Keratinocyte (primary cell): Measurements from ENCODE around the gene GBP3. TPM values are rescaled to one million over a fixed set of nuclear protein-coding genes. Genes with fewer than 3 reads are reported as not detected.
"Not testable (repeated sequence)": the region's sequence is repeated elsewhere in the genome, so short reads cannot be mapped to it uniquely, and the experiment has no call there.

Source experiments
- DNase-seq: peaks from one replicate; pipeline ENCODE4 v3.0.0-alpha.2; 2011; ENCODE audit warnings: low read depth, missing footprints, low spot score
- FAIRE-seq: peaks from 2 replicates; lab custom pipeline; 2011; peaks lifted over from hg19 to GRCh38; lab: Jason Lieb, UNC
- H2AFZ ChIP-seq: 2 replicates; pipeline ENCODE4 v1.6.0; 2012; ENCODE audit warnings: low read length, control low read depth, inconsistent platforms; ENCODE audit not compliant: control insufficient read depth
- H3K27ac ChIP-seq: 2 replicates; pipeline ENCODE4 v1.5.1; 2011; ENCODE audit warnings: low read length; ENCODE audit not compliant: control insufficient read depth, insufficient read depth
- H3K27me3 ChIP-seq: 3 replicates; pipeline ENCODE4 v1.6.0; 2011; ENCODE audit warnings: low read length; ENCODE audit not compliant: control insufficient read depth, insufficient read depth; ENCODE audit errors: extremely low read depth
- H3K36me3 ChIP-seq, 2 experiments: 2 replicates in 1 of 2; 3 replicates in 1 of 2; pipeline ENCODE4 v1.5.1; 2011; ENCODE audit warnings: low read length in 2 of 2, mild to moderate bottlenecking in 1 of 2; ENCODE audit not compliant: control insufficient read depth in 2 of 2, insufficient read depth in 2 of 2; ENCODE audit errors: extremely low read depth in 1 of 2
- H3K4me1 ChIP-seq: 3 replicates; pipeline ENCODE4 v1.5.1; 2011; ENCODE audit warnings: low read length; ENCODE audit not compliant: control insufficient read depth, insufficient read depth; ENCODE audit errors: extremely low read depth
- H3K4me2 ChIP-seq: 3 replicates; pipeline ENCODE4 v1.6.0; 2011; ENCODE audit warnings: low read depth, low read length; ENCODE audit not compliant: control insufficient read depth, insufficient read depth; ENCODE audit errors: extremely low read depth
- H3K4me3 ChIP-seq, 3 experiments: fragments of 200-600 bp in 1 of 3; sonication (generic) in 1 of 3; 2 replicates in 2 of 3; 3 replicates in 1 of 3; pipeline ENCODE4 v1.5.1; 2011 to 2016; ENCODE audit warnings: low read length in 3 of 3, mild to moderate bottlenecking in 3 of 3, control low read depth in 2 of 3, inconsistent platforms in 1 of 3, low read depth in 1 of 3, mixed read lengths in 1 of 3, mixed run types in 1 of 3, moderate library complexity in 1 of 3; ENCODE audit not compliant: control insufficient read depth in 2 of 3, insufficient read depth in 2 of 3; ENCODE audit errors: extremely low read depth in 1 of 3
- H3K79me2 ChIP-seq: 2 replicates; pipeline ENCODE4 v1.6.0; 2012; ENCODE audit warnings: low read length; ENCODE audit not compliant: control insufficient read depth, insufficient read depth
- H3K9ac ChIP-seq: 3 replicates; pipeline ENCODE4 v1.6.0; 2011; ENCODE audit warnings: low read length; ENCODE audit not compliant: control insufficient read depth, insufficient read depth; ENCODE audit errors: extremely low read depth
- H3K9me1 ChIP-seq: 3 replicates; pipeline ENCODE4 v1.6.0; 2011; ENCODE audit warnings: low read length; ENCODE audit not compliant: control insufficient read depth, insufficient read depth; ENCODE audit errors: extremely low read depth
- H3K9me3 ChIP-seq: 2 replicates; pipeline ENCODE4 v1.5.1; 2012; ENCODE audit warnings: low read depth, low read length; ENCODE audit not compliant: control insufficient read depth
- H4K20me1 ChIP-seq: 3 replicates; pipeline ENCODE4 v1.6.0; 2011; ENCODE audit warnings: low read length; ENCODE audit not compliant: control insufficient read depth, insufficient read depth; ENCODE audit errors: extremely low read depth
- CTCF ChIP-seq, 3 experiments: IDR thresholded peaks in 1 of 3; conservative IDR thresholded peaks in 1 of 3; optimal IDR thresholded peaks in 1 of 3; 2 replicates in 2 of 3; 3 replicates in 1 of 3; pipeline versions ENCODE3 to v1.5.1; 2011; ENCODE audit warnings: low read length in 3 of 3, mild to moderate bottlenecking in 3 of 3, moderate library complexity in 2 of 3, control low read depth in 1 of 3, inconsistent platforms in 1 of 3; ENCODE audit not compliant: insufficient read depth in 2 of 3; ENCODE audit errors: extremely low read depth in 1 of 3
- EZH2 ChIP-seq: IDR thresholded peaks from one replicate; pipeline ENCODE4 v1.6.1; 2012; ENCODE audit warnings: inconsistent platforms, mild to moderate bottlenecking, low read length, moderate library complexity
- dilution Hi-C: fragments of 300-500 bp; cut with MboI; formaldehyde crosslinking; loops from one replicate; pipeline ENCODE4 v1.7.0; 2020; ENCODE audit warnings: low sequenced_read_pairs; ENCODE audit not compliant: extremely low pct_ligation_motif_present
- polyA plus RNA-seq, 5 experiments: library from polyadenylated mRNA; depleted of rRNA in 3 of 5; stranded (reverse) in 3 of 5; stranded (forward) in 1 of 5; unstranded in 1 of 5; fragments of >200 nt; gene quantifications; 1 replicate in 1 of 5; 2 replicates in 3 of 5; 3 replicates in 1 of 5; pipeline versions ENCODE4 v1.2.1 to v1.2.3, GENCODE V29; 2011 to 2012; ENCODE audit warnings: missing spikeins in 2 of 5, low read depth in 1 of 5, low replicate concordance in 1 of 5

Gene GBP3
- polyA plus RNA-seq, 1 donor (not counting 4 experiments of a cell fraction or from before 2014, with no cell fraction given): 42.6 TPM

GRCh38 chr1:88983791-88984559 is 38.7 kb downstream of the GBP3 start:
- Histone ChIP-seq H3K9me3 (no peaks in the 10 kb centered on the region), H3K4me1 (peaks cover 24% of the 10 kb centered on the region), H3K79me2 (peaks cover 42% of the 10 kb centered on the region), H3K9ac (peak overlapping the region; percentile 22), H4K20me1 (no peaks in the 10 kb centered on the region), H3K27ac (peak overlapping the region; percentile 92), H3K4me3 (peak overlapping the region in 1 of 3 experiments; percentile 35), H3K27me3 (no peaks in the 10 kb centered on the region), H3K36me3 (peaks cover 2 to 6% of the 10 kb centered on the region in 2 experiments), H2AFZ (no peak overlapping the region), H3K9me1 (no peaks in the 10 kb centered on the region), H3K4me2 (peak overlapping the region; percentile 79)
- DNase-seq: no peak
- dilution Hi-C loops: no loop called here
- peak in 2 of 3 experiments; percentile 46 to 67 for TF ChIP-seq CTCF (optimal IDR thresholded peaks at IDR 0.05 in 1 of 3, IDR thresholded peaks at IDR 0.05 in 1 of 3, conservative IDR thresholded peaks at IDR 0.05 in 1 of 3; ENCODE audit: extremely low read depth in 1 of 3, insufficient read depth in 2 of 3, low read length in 3 of 3)
- TF ChIP-seq EZH2: no peak
- no peak for FAIRE-seq

GRCh38 chr1:88982055-88982454 is 40.6 kb downstream of the GBP3 start:
- H2AFZ ChIP-seq: no peak overlapping the region
- H3K4me2 ChIP-seq: no peak overlapping the region
- FAIRE-seq: no peak

GRCh38 chr1:88981506-88981905 is 41.2 kb downstream of the GBP3 start:
- H4K20me1 ChIP-seq, H3K36me3 ChIP-seq, H3K4me2 ChIP-seq, H3K9me1 ChIP-seq, H3K27me3 ChIP-seq, H3K27ac ChIP-seq, H3K9me3 ChIP-seq, DNase-seq, H2AFZ ChIP-seq, H3K9ac ChIP-seq, FAIRE-seq, dilution Hi-C loops, H3K4me3 ChIP-seq: not testable (repeated sequence)
- peaks cover 24% of the 10 kb centered on the region for H3K4me1 ChIP-seq
- peaks cover 32% of the 10 kb centered on the region for H3K79me2 ChIP-seq

More at GRCh38 chr1:88982055-88982454, 40.6 kb downstream of the GBP3 start:
- no peak for DNase-seq
- no peak overlapping the region for H3K9ac ChIP-seq
- H3K79me2 ChIP-seq: peaks cover 37% of the 10 kb centered on the region
- H3K9me1 ChIP-seq: no peaks in the 10 kb centered on the region
- dilution Hi-C loops: no loop called here
- H3K27me3 ChIP-seq: no peaks in the 10 kb centered on the region
- no peak overlapping the region for H3K4me3 ChIP-seq
- H3K36me3 ChIP-seq: peaks cover 5 to 6% of the 10 kb centered on the region in 2 experiments
- TF ChIP-seq EZH2: no peak
- no peak for TF ChIP-seq CTCF (optimal IDR thresholded peaks at IDR 0.05 in 1 of 3, IDR thresholded peaks at IDR 0.05 in 1 of 3, conservative IDR thresholded peaks at IDR 0.05 in 1 of 3; ENCODE audit: extremely low read depth in 1 of 3, insufficient read depth in 2 of 3, low read length in 3 of 3)
- peaks cover 24% of the 10 kb centered on the region for H3K4me1 ChIP-seq
- H3K27ac ChIP-seq: no peak overlapping the region
- H4K20me1 ChIP-seq: no peaks in the 10 kb centered on the region
- no peaks in the 10 kb centered on the region for H3K9me3 ChIP-seq
